Activated CD4-positive, alpha-beta T cell treated with anti-CD3 and anti-CD28 coated beads for 1 hour (primary cell): ENCODE measurements around the gene PSAPL1.
A peak's percentile ranks its signal among the peaks of the same experiment; 100 is the strongest.

Experiments
- DNase-seq: peaks from one replicate; pipeline ENCODE4 v3.0.0-alpha.2; 2020

The PSAPL1 gene

DNA sequence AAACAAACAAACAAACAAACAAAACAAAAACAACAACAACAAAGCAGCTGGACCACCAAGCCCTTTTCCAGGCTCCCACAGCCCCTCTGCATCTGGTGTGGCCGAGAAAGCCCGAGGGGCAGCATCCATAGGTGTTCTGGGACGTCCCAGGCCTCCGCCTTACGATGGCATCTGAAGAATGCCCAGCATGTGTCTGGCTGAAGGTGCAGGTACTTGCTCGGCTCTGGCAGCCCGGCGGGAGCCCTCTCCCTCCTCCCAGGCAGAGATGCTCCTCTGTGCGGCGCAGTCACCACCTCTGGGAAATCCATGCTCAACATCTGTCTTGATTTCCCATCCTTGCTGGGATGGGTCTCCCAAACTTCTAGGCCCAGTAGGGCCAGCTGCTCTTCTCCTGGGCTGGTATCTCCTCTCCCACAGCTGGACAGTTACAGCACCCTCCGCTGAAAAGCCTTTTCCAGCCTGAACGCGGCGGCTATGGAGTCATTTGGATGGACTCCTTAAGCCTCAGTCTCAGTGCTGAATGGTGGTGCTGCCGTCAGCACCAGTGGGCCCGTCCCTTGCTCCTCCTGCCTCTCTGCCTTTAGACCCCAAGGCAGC lies 4.3 kb downstream of the PSAPL1 start:
- no peak for DNase-seq

DNA sequence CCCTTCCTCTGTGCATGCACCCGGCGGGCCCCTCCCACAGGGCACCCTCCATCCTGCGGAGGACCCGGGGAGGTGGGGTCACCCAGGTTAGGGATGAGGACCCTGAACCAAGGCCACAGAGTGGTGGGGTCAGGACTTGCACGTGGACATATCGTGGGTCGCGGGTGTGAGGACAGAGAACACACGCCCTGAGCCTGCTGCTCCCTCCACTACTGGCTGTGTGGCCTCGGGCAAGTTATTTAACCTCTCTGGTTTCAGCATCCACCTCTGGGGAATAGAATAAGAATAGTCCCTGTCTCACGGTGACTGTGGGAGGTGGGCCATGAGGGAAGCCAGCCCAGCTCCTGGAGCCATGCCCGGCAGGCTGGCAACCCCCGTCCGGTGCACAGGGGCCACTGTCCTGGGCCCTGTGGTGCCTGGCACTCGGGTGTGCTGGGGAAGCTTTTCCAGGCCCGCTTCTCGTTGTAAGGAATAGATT lies 5.1 kb downstream of the PSAPL1 start:
- no peak for DNase-seq

DNA sequence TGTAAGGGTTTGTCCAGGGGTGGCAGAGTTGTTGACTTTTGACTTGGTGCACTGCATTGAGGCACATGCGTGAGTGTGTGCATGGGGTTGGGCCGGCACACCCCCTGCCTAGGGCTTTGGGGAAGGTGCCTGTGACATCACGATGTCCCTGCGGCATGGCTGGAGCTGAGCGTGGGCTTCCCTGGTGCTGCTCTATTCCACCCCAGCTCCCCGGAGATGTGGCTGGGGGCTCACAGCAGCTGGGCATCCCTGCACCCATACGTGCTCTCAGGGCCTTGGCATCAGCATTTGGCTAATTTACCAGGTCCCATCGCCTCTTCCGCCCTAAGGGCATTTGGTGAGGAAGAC lies 5.7 kb downstream of the PSAPL1 start:
- DNase-seq: no peak

DNA sequence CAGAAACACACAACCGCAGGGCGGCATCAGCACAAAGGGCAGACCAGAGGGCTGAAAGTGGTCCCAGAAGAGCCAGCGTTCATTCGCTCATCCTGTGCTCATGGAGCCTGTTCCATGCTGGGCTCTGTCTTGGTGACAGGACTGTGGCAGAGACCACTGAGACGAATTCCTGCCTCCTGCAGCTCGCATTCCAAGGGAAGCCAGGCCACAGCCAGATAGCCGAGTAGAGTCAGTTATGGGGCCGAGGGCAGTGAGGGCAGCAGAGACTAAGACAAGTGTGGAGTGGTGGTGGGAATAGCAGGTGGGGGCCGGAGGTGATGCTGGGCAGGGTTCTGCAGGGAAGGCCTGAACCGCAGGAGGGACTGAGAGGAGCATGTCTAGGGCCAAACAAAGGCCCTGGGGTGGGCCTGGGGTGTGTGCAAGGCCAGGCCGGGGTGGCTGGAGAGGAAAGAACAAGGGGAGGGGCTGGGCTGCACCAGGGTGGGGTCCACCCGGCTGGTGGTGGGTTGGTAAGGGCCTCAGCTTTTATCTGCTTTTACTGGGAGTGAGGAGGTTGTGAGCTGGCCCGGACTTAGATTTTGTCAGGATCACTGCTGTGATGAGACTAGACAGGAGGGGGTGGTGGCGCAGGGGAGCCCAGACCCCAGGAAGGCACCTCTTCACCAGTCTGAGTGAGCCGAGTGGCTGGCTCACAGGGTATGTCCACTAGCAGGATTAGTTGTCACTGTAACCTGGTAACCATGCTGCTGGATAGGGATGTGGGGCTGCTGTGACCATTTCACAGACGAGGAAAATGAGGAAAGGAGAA lies 6.3 kb downstream of the PSAPL1 start:
- DNase-seq: no peak

DNA sequence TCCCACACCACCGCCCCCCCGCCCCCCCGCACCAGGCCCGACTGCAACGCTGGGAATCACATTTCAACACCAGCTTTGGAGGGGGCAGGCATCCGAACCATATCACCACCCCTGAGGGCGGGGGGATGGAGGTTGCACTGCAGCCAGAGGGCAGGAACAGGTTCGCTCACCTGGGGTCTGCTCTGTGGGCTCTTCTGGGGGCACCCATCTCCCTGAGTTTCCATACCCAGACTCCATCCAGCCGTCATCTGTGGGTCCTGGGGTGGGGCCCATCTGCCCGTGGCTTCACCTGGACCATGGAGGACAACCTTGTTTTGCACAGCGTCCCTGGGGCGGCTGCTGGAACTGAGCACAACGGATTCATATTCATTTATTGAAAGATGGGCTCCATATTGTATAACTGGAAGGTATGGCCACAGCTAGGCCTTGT lies 6.9 kb downstream of the PSAPL1 start:
- DNase-seq: no peak

DNA sequence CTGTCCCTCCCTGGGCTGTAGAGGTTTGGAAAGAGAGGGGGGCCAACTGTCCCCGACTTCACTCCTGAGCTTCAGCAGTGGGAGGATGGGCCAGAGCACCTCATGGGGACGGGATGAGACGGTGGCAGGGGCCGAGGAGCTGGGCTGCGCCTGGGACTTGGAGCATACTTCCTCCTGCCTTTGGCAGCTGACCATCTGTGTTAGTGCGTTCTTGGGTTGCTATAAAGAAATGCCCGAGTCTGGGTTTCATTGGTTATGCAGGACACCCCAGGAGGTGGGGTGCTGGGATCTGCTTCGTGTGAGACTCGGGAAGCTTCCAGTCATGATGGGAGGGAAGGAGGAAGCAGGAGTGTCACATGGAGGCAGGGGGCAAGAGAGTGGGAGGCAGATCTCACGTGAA lies 7.4 kb downstream of the PSAPL1 start:
- no peak for DNase-seq

DNA sequence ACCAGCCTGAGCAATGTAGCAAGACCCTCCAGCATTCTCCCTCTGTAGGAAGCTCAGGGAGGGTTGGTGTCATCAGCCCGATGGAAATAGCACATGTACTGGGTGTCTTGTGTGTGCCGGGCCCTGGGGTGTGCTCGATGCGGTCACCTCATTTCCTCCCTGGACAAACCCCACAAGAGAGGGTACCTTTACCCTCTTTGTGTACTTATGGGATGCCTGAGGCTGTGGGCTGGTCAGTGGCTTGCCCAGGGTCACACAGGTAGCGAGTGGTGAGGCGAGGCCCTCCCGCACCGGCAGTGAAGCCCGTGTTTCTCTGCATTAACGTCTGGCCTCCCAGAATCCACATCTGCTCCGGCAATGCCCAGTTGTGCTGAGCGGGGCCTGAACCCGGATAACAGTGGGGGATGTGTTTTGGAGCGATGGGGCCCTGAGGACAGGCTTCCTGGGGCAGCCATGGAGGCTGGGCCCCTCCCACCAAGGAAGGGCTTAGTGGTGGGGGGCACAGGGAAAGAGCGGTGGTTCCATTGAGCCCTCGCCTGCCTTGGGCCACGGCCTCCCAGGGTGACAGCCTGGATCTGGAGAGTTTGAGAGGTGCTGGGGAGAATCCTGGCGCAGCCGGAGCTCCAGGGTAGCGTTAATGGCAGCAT lies 8.1 kb downstream of the PSAPL1 start:
- no peak for DNase-seq

DNA sequence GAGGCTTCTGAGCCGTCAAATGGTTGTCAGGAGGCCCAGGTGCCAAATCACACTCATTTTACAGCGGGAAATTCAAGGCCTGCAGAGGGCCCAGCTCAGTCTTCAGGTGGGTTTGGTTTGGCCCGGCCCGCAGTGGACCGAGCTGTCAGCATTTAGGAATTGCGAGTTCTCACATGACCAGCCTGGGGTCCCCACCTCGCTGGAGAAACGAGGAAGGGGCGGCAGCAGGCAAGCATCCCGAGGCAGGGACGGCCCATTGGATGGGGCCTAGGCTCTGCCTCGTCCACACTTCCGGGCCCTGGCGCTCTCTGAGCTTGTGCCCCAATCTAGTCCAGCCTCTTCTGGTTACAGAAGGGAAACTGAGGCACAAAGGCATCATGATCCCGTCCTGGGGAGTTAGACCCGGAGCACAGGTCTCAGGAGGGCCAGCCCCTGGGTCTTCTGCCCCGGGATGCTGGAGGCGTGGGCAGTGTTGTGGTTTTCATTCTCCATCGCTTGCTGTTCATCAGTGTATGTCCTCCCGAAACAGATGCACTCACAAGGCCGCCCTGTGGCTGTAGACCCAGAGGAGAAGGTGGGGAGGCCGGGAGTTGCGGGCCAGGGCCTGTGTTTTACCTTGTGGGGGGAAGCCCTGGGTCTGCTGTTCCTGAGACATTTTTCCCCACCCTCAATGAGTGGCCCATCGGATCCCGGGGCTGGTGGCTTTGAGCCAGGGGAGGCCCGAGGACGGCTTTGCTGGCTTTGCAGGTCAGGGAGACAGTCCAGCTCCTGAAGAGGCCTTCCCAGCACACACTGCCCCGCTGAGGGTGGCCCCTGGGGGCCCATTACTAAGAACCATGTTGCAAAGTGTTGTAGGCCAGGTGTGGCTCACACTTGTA lies 8.9 kb downstream of the PSAPL1 start:
- peak; percentile 3 for DNase-seq

DNA sequence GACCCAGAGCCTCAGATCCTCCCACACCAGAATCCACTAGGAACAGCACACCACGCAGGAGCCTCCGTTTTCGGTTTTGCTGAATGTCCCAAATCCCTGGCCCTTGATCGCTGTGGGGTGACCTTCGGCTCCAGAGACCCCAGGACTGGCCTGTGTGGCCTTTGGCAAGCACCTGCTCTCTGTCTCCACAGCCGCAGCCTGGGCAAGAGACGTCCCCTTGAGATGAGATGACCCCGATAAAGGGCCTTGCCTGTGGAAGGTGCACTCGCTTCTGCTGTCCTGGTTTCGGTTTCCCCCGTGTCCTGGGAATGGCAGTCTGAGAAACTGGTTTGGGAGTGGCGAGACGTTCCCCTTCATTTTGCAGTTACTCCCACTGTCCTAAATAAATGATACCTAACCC lies 9.6 kb downstream of the PSAPL1 start:
- peak; percentile 1 for DNase-seq

DNA sequence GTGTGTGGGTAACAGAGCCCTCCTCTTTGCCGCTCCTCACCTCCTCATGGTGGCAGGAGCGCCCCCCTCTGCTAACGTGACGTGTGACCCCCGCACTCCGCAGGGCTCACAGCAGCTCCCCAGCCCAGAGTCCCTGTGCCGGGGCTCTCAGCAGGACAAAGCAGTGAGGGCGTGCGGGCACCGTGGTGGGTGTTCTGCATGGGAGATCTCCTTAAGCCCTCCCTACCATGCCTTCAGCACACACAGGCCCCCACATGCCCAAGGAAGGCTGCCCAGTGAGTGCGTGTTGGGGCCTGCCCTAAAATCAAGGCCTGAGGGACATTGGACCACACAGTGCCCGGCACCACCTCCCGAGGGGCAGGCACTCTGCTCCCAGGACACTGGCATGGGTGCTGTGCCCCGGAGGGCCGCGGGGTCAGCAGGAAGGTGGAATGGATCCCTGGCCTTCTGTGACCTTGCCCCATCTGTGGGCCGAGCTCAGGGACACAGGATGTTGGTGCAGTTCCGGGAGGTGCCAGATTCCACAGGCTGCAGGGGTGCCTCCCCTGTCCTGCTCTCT lies 10.1 kb downstream of the PSAPL1 start:
- peak; percentile 5 for DNase-seq

DNA sequence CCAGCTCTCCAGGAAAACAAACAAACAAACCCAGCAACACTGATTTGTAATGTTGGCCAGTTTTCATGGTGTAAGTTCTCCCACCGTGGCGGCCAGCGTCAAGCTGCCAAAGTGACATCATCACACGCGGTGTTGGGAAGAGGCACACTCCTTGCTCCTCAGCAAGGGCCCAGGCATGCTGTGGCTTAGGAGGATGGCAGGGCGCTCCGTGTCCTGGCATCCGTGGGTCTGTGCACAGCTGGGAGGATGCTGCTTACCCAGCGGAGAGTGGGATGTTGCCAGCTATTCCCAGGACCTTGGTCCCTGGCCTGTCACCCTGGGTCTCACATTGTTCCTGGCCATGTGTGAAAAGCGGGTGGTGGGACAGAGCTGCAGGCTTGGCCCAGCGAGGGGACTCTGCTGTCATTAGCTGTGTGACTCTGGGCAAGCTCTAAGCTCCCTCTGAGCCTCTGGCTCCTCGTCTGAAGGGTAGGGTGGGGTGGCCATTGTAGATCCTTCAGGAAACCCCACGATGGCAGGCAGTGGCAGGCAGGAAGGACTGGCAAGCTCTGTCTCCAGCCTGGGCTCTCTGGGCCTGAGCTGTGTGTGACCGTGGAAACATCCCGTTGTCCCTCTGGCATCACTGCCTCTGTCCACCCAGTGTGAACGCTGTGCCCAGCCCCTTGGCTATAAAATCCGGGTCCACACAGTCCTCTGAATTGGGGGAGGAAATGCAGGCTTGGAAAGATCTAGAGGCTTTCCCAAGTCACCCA lies 10.8 kb downstream of the PSAPL1 start:
- DNase-seq: peak; percentile 5

DNA sequence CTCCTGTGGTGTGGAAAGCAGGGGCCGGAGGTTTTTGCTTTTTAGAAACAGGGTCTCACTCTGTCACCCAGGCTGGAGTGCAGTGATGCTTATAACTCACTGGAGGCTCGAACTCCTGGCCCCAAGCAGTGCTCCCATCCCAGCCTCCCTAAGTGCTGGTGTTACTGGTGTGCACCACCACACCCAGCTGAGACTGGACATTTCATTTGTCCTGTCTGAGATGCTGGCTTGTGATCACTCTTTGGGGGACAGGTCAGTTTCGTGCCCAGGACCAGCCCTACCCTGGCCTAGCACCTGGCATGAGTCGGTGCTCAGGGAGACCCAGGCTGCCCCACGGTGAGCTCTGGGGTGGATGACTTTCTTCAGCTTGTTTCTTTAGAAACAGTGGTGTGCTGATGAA lies 11.3 kb downstream of the PSAPL1 start:
- no peak for DNase-seq

DNA sequence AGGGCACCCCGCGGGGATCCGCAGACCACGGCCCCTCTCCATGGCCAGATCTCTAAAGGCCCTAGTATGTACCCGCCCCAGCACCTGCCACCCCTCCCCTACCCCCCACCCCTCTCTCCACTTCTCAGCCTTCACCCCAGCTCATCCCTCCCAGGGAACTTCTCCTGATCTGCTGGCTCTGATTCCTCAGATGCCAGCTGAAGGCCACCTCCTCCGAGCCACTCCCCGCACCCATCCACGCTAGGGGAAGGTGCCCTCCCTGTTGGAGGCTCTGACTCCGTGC lies 11.9 kb downstream of the PSAPL1 start:
- DNase-seq: peak; percentile 5

DNA sequence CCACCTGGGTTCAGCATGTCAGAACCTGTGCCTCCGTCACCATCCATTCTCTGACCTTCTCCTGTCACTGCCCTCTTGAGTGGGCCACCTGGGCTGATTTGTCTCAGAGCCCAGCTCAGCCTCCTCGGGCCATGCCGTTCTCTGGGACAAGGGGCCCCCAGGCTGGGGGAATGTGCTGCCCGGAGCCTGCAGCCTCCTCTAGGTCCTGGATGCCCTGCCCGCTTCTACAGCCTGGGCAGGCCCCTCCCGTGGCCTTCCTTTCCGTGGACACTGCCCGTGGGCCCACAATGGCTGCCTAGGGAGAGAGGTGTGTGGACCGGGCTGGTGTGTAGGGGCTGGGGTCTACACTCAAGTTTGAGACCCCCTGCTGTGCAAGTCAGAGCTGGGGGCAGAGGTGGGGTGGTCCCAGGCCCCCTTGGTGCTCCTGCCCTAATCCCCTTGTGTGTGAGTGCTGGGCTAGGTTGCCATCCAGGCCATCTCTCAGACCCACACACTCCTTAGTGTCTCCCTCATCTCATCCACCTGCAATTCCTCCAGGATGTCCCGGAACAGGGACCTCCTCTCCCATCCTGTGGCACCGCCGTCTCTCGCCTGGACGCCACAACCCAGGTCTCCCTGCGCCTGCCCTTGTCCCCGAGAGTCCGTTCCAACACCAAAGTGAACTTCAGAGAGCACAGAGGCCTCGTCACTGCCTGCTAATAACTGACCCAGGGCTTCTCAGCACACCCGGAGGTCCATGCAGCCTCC lies 12.4 kb downstream of the PSAPL1 start:
- no peak for DNase-seq

DNA sequence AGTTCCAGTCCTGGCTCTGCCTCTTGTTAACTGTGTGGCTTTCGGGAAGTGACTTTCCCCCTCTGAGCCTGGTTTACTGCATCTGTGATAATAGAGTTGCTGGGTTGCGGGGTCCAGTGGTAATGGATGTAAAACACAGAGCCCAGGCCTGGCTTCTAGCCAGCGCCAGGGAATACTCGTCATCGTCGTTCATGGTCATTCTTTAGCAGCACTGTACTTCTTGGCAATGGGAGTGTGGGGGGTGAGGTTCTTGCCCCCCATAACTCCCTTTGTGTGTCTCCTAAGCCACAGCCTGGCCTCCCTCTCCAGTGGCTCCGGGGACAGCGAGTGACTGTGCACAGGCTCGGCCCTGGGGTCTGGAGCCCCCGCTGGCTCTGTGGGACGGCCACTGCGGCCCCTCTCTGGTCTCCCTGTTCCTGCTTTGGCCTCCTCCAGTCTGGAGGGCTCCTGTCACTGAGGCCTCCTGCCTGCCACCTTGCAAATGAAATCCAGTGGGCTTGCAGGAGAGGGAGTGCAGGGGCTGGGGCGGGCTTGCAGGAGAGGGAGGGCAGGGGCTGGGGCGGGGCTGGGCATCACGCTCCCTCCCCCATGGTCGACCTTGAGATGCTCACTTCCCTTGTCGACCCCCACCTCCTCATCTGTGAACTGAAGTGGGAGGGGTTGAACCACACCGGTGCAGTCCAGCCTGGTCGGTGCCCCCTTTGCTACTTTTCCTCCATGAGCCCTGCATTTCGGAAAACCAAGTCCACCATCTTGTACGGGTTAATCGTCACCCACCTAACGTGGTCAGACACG lies 13.2 kb downstream of the PSAPL1 start:
- DNase-seq: peak; percentile 4

DNA sequence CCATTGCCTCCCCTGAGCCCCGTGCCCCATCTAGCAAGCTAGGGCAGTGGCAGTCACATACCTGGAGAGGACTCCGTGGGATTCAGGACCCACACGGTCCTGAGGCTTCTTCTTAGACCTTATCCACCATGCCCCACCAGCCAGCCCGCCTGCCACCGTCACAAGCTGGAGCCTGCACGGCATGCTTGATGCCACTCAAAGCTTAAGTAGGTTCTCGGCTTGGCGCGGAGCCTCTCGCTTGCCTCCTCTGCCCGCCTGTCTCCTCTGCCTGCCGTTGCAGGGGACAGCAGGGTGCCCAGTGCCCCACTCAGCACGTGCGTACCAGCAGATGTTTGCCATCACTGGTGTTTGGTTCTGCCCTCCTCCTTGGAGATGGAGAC lies 14.1 kb downstream of the PSAPL1 start:
- peak; percentile 3 for DNase-seq

DNA sequence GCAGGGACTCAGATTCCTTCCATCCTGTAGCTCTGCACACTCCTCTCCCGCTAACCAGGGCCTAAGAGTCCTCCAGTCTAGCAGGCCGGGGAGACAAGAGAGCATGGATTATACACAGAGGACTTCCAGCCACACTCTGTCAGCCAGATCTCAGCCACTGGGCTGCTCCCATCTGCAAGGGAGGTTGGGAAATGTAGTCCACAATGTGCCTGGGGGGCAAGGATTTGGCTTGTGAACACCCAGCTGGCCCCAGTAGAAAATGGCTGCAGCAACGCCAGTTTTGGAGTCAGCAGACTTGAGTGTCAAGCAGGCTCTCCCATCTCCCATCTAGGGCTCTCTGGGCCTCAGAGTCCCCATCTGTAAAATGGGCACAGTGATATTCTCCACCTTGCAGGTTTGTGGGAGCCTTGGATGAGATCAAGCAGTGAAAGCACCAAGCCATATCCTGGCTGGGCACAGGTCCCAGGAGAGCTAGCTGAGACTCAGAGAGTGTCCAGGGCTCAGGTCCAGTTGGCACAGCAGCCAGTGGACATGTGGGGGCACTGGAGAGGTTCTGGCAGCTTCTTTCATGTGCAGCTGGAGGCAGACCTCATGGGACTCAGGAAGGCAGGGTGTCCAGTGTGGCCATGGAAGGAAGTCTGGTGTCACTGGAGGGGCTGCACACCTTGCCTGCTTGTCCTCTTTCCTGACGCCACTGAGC lies 14.6 kb downstream of the PSAPL1 start:
- DNase-seq: peak; percentile 3

DNA sequence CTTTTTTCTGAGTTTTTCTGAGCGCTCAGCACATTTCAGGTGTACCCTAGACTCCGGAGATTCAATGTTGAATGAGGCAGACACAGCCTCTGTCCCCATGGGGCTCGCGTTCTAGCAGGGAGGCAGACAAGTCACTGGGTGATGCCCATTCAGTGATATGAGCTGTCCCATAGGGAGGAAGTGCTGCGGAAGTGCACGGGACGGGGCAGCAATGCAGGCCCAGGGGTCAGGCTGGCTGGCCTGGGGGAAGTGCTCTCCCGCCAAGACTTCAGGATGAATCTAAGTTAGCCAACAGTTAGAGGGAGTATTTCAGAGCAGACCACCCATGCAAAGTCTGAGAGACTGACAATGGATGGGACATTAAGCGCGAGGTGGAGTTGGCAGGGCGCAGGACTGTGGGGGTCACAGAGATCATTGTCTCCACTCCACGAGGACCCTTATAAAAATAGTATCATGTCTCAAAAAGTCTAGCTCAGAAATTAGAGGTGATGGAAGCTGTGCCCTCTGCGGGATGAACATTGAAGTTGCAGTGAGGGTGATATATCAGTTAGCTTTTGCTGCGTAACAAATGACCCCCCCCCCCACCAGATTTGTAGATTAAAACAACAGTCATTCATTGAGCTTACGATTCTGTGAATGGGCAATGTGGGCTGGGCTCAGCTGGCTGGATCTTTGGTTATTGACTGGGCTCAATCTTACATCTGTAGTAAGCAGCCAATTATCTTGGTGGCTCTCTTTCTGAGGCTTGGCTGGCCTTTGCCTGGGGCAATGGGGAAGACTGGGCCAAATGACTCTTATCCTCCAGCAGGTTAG lies 16.4 kb downstream of the PSAPL1 start:
- DNase-seq: no peak

DNA sequence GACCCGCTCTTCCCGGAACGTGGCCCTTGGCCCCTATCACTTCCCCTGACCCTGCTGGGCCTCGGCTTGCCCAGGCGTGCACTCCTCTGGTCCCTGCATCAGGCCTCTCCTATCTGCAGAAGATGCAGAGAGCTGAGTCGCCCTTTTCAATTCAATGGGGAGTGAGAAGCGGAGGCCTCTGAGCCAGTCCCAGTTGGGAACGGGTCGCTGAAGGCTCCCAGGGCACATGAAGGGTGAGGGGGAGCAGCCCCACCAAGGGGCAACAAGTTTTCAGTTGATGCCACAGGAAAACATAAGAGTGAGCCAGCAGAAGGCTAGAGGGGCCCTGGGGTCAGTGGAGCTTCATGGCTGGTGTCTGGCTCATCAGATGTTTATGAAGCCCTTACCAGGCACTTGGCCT lies 17.1 kb downstream of the PSAPL1 start:
- peak; percentile 1 for DNase-seq
